ENCODE results near the gene CD276.
"Not testable (repeated sequence)": the region's sequence is repeated elsewhere in the genome, so short reads cannot be mapped to it uniquely, and the experiment has no call there.

CD276 gene

GRCh38 chr15:73710321-73710720, 26.1 kb downstream of the CD276 start:
- no peak for DNase-seq

GRCh38 chr15:73711526-73711925, 27.3 kb downstream of the CD276 start:
- no peak for DNase-seq

GRCh38 chr15:73712107-73712506, 27.9 kb downstream of the CD276 start:
- no peak for DNase-seq

GRCh38 chr15:73714695-73715301, 30.6 kb downstream of the CD276 start:
- DNase-seq: no peak

GRCh38 chr15:73715417-73715816, 31.2 kb downstream of the CD276 start:
- DNase-seq: no peak

GRCh38 chr15:73716417-73716816, 32.2 kb downstream of the CD276 start:
- DNase-seq: no peak

GRCh38 chr15:73717206-73717605, 33.0 kb downstream of the CD276 start:
- DNase-seq: no peak

GRCh38 chr15:73717802-73718201, 33.6 kb downstream of the CD276 start:
- no peak for DNase-seq

- DNase-seq: no peak
Observed at GRCh38 chr15:73718694-73719093, 34.5 kb downstream of the CD276 start.

- no peak for DNase-seq
Observed at GRCh38 chr15:73722425-73722824, 38.2 kb downstream of the CD276 start.

GRCh38 chr15:73723191-73723590, 39.0 kb downstream of the CD276 start:
- peak; percentile 10 for DNase-seq

- no peak for DNase-seq
Observed at GRCh38 chr15:73724212-73724611, 40.0 kb downstream of the CD276 start.

- DNase-seq: peak; percentile 91
Observed at GRCh38 chr15:73727330-73727976, 43.3 kb downstream of the CD276 start.

GRCh38 chr15:73732051-73732450, 47.9 kb downstream of the CD276 start:
- not testable (repeated sequence) for DNase-seq

GRCh38 chr15:73732930-73733329, 48.7 kb downstream of the CD276 start:
- DNase-seq: no peak

- DNase-seq: no peak
Observed at GRCh38 chr15:73737535-73737934, 53.4 kb downstream of the CD276 start.

- no peak for DNase-seq
Observed at GRCh38 chr15:73740152-73741048, 56.2 kb downstream of the CD276 start.

- DNase-seq: no peak
Observed at GRCh38 chr15:73741321-73741836, 57.2 kb downstream of the CD276 start.

GRCh38 chr15:73744293-73744692, 60.1 kb downstream of the CD276 start:
- no peak for DNase-seq

- DNase-seq: no peak
Observed at GRCh38 chr15:73745073-73745472, 60.9 kb downstream of the CD276 start.

- no peak for DNase-seq
Observed at GRCh38 chr15:73746261-73746660, 62.1 kb downstream of the CD276 start.

GRCh38 chr15:73746883-73747282, 62.7 kb downstream of the CD276 start:
- DNase-seq: peak; percentile 46

GRCh38 chr15:73747847-73748590, 63.8 kb downstream of the CD276 start:
- DNase-seq: no peak

All from kidney glomerular epithelial cell (primary cell).